ENCODE data around the gene PCDHB8.
"Not testable (repeated sequence)": the region's sequence is repeated elsewhere in the genome, so short reads cannot be mapped to it uniquely, and the experiment has no call there.

PCDHB8 gene

GRCh38 chr5:141184117-141184855 lies 6.7 kb downstream of the PCDHB8 start:
- not testable (repeated sequence) for DNase-seq (ENCODE audit: low spot score)

- peak; percentile 61 for DNase-seq (ENCODE audit: low spot score)
These were observed 9.4 kb downstream of the PCDHB8 start, which contains the start of gene PCDHB9 for GRCh38 chr5:141186897-141187512. Gene PCDHB9, plus strand, starts transcription at chr5:141187161. Its CDS starts 158 bp downstream, at chr5:141187319.

GRCh38 chr5:141188682-141189081 lies 11.1 kb downstream of the PCDHB8 start:
- DNase-seq (ENCODE audit: low spot score), result not testable (repeated sequence)

- not testable (repeated sequence) for DNase-seq (ENCODE audit: low spot score)
These were observed 11.5 kb downstream of the PCDHB8 start for GRCh38 chr5:141189131-141189530.

- peak; percentile 83 for DNase-seq (ENCODE audit: low spot score)
These were observed 14.6 kb downstream of the PCDHB8 start, which contains the start of gene PCDHB10 for GRCh38 chr5:141192110-141192725. Gene PCDHB10, plus strand, starts transcription at chr5:141192353. Its CDS starts 200 bp downstream, at chr5:141192553.

- DNase-seq (ENCODE audit: low spot score), result not testable (repeated sequence)
These were observed 16.7 kb downstream of the PCDHB8 start for GRCh38 chr5:141194332-141194731.

- DNase-seq (ENCODE audit: low spot score), result no peak
These were observed 18.8 kb downstream of the PCDHB8 start for GRCh38 chr5:141196363-141196762.

- DNase-seq (ENCODE audit: low spot score), result peak; percentile 59
These were observed 22.0 kb downstream of the PCDHB8 start, which contains the start of gene PCDHB11 for GRCh38 chr5:141199359-141200235. Gene PCDHB11, plus strand, starts transcription at chr5:141199627. Its CDS starts 148 bp downstream, at chr5:141199775.

- not testable (repeated sequence) for DNase-seq (ENCODE audit: low spot score)
These were observed 23.5 kb downstream of the PCDHB8 start for GRCh38 chr5:141201126-141201525.

GRCh38 chr5:141201646-141202045 lies 24.1 kb downstream of the PCDHB8 start:
- not testable (repeated sequence) for DNase-seq (ENCODE audit: low spot score)

GRCh38 chr5:141208478-141208877 lies 30.9 kb downstream of the PCDHB8 start, which contains the start of gene PCDHB12:
Gene PCDHB12, plus strand, starts transcription at chr5:141208719. Its CDS starts 189 bp downstream, at chr5:141208908.
- no peak for DNase-seq (ENCODE audit: low spot score)

- not testable (repeated sequence) for DNase-seq (ENCODE audit: low spot score)
These were observed 32.7 kb downstream of the PCDHB8 start for GRCh38 chr5:141210281-141210680.

- not testable (repeated sequence) for DNase-seq (ENCODE audit: low spot score)
These were observed 33.3 kb downstream of the PCDHB8 start for GRCh38 chr5:141210849-141211248.

GRCh38 chr5:141213656-141214339 lies 36.2 kb downstream of the PCDHB8 start, which contains the start of gene PCDHB13:
Gene PCDHB13, plus strand, starts transcription at chr5:141213919. Its CDS starts 205 bp downstream, at chr5:141214124.
- DNase-seq (ENCODE audit: low spot score), result peak; percentile 58

GRCh38 chr5:141214583-141214982 lies 37.0 kb downstream of the PCDHB8 start:
- not testable (repeated sequence) for DNase-seq (ENCODE audit: low spot score)

GRCh38 chr5:141215504-141215903 lies 37.9 kb downstream of the PCDHB8 start:
- not testable (repeated sequence) for DNase-seq (ENCODE audit: low spot score)

GRCh38 chr5:141216035-141216434 lies 38.4 kb downstream of the PCDHB8 start:
- DNase-seq (ENCODE audit: low spot score), result not testable (repeated sequence)

GRCh38 chr5:141223112-141223783 lies 45.7 kb downstream of the PCDHB8 start, which contains the start of gene PCDHB14:
Gene PCDHB14, plus strand, starts transcription at chr5:141223343. Its CDS starts 163 bp downstream, at chr5:141223506.
- no peak for DNase-seq (ENCODE audit: low spot score)

- not testable (repeated sequence) for DNase-seq (ENCODE audit: low spot score)
These were observed 47.3 kb downstream of the PCDHB8 start for GRCh38 chr5:141224844-141225243.

- DNase-seq (ENCODE audit: low spot score), result not testable (repeated sequence)
These were observed 47.8 kb downstream of the PCDHB8 start for GRCh38 chr5:141225421-141225820.

Measured in HuH-7.5 (cell line).